ENCODE data around the gene PNPLA5.

The PNPLA5 gene

DNA sequence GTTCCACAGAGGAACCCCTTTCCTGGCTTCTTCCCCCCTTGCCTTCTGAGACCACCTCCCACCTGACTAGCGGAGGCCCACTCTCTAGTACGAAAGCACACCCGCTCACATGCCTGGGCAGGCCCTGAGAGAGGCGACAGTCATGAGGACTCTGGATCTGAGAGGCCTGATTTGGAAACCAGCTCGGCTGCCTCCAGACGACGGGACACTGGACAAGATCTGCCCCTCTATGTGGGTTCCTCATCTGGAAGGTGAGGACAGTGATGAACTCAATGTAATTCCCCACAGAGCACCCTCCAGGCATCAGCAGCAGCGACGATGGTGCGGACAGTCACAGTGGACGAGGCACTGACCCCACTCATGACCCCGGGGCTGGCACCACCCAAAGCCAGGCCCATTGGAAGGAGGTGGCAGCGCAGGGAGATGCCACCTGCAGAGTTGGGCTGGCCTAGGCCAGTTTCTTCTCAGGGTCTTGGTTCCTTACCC lies 37.0 kb downstream of the PNPLA5 start:
- no peak for DNase-seq (ENCODE audit: low read depth, low spot score)

DNA sequence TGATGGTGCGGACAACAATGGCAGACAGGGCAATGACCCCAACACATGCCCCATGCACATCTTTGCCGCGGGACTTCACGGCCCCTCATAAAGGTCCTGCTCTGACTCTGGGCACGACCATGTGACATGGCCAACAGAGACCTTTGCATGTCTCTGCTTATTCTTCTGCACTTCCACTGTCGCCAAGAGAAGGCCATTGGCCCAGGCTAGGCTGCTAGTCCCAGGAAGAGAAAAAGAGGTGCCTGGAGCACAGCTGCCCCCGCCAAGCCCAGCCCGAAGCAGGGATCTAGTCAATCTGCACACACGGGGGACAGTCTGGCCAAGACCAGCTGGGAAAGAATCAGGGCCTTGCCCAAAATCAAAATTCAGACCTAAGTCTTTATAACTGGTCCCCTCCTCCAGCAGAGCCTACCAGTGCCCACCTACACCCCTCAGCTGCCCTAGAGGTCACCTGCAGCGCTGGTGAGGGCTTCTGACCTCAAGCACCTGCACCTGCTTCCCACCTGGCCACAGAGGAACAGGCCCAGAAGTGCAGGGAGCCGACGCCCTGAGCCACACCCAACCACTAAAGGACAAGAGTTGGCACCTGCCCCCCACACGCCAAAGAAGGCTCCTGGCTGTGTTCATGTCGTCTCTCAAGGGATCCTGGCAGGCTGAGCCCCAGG lies 37.6 kb downstream of the PNPLA5 start:
- no peak for DNase-seq (ENCODE audit: low read depth, low spot score)

DNA sequence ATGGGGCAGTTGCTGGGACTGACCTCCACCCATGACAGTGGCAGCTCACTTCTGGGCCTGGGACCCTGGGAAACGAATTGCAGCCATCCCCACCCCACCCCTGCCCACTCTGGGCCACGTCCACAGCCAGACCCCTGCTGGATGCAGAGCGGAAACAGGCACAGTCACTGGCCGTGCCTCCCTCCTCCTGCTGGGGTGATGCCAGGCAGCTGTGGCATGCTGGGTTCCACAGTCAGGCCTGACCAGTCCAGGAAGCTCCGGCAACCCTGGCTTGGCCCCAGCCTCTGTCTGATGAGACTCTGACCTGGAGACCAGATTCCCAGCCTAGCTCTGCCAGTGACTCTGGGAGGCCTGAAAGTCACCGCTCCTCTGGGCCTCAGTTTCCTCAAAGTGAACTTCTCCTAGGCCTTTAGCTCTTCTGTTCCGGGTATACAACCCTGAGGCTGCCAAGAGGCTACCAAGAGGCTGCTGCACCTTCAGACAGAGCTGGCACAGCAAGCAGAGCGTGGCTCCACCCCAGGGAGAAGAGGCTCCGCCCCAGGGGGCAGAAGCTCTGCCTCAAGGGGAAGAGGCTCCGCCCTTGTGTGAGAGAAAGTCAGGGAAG lies 38.4 kb downstream of the PNPLA5 start:
- no peak for DNase-seq (ENCODE audit: low read depth, low spot score)

DNA sequence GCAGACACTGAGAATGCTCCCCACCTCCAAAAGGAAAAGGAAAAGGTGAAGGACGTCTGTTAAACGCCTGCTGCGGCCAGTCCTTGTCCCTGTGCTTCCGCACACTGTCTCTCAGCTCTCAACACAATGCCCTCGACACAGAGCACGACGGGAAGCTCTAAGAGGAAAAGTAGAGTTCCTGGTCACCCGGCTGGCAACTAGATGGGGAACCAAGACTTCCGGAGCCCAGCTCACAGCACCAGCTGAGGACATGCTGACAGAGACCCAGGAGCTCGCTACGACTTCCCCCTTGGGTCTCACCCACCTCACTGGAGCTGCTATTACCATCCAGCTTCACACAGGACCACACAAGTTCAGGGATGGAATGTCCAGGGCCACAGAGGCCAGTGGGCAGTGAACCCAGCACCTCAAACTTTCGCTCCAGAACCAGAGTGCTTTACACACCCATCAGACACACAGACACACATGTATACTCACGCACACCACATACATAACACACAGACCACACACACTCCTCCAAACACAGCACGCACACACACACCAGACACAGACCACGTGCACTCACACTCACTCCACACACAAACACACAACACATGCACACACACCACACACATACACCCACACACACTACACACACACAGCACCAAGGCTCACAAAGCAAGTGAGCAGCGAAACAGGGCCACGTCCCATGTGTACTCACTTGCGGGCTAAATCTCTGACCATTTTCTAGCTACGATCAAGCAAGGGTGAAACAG lies 39.1 kb downstream of the PNPLA5 start:
- DNase-seq (ENCODE audit: low read depth, low spot score) = no peak

DNA sequence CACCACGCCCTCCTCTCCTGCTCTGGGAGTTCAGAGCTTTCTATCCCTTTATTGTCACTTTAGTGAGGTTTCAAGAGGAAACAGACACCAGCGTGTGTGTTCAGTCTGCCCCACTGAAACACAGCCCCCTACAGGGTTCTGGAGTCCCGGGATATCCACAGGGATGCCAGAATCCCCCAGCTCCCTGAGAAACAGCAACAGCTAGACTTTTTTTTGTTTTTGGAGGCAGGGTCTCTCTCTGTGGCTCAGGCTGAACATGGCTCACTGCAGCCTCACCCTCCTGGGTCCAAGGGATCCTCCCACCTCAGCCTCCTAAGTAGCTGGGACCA lies 39.9 kb downstream of the PNPLA5 start:
- DNase-seq (ENCODE audit: low read depth, low spot score) = no peak

DNA sequence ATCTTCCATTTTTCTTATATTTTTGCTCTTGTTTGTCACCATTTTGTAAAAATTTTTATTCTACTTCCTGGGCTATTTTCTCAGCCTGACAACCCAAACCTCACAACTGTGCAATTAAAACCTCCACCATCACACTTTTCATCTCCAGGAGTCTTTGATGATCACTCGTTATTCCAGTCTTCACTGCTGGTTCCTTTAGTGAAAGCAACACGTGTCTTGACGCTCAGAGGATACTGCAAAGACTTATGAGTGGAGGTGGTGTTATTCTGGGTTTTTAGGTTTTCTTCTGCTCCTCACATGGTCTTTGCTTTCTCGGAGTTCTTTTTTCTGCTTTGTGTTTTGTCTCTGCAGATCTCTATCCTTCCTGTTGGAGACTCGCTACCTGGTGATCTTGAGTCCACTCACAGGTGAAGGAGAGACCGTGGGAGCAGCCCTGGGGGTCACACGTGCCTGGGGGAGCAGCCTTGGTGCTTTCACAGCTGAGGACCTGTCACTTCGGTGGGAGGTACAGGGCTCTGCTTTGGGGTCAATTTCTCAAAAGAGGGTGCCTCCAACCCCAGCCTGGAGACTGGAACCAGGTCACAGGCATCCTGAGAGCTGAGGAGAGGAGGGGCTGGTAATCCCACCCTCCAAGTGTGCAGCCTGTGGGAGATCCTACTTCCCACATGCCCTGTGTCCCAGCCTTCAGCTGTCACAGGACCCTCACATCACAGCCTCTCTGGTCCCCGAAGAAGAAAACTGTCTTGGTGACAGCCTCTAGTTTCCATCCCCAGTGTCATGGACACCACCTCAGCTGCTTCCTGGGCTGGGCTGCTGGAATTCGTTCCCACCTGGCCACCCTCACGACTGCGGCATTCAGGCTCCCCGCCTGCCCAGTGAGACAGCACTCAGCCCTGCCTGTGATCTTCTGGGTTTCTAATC lies 40.5 kb downstream of the PNPLA5 start:
- DNase-seq (ENCODE audit: low read depth, low spot score) = no peak

DNA sequence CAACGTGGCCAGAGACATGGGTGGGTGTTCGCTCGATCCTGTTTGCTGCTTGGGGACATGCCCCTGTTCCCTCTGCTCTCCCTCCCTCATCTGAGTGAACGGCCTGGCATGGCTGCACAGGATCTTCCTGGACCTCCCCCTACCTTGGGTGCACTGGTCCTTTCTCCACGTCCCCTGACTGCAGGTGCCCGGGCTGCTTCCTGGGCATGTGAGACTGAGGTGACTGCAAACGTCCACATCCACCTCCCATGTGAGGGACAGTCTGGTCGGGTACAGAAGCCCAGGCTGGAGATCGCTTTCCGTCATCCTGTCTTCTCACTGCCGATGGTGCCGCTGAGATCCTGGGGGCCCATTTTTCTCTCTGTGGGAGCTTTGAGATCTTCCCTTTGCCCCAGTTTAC lies 41.3 kb downstream of the PNPLA5 start:
- no peak for DNase-seq (ENCODE audit: low read depth, low spot score)

DNA sequence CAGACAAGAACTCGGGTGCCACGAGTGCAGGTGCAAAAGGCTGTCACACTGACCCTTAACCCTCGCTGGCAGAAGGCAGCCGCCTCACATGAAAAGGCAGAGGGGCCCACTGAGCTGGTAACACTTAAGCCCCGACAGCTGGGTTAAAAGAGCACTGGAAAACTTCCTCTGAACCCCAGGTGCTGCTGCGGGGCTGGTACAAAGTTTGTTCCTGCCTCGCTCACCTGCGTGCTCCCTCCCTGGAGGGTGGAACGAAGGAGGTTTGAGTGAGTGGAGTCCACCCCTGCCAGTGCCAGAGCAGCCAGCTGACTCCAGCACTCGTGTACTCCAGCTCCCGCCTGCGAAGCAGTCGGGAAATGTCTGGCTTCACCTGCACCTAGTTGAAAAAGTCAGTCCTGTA lies 42.1 kb downstream of the PNPLA5 start:
- DNase-seq (ENCODE audit: low read depth, low spot score) = no peak

DNA sequence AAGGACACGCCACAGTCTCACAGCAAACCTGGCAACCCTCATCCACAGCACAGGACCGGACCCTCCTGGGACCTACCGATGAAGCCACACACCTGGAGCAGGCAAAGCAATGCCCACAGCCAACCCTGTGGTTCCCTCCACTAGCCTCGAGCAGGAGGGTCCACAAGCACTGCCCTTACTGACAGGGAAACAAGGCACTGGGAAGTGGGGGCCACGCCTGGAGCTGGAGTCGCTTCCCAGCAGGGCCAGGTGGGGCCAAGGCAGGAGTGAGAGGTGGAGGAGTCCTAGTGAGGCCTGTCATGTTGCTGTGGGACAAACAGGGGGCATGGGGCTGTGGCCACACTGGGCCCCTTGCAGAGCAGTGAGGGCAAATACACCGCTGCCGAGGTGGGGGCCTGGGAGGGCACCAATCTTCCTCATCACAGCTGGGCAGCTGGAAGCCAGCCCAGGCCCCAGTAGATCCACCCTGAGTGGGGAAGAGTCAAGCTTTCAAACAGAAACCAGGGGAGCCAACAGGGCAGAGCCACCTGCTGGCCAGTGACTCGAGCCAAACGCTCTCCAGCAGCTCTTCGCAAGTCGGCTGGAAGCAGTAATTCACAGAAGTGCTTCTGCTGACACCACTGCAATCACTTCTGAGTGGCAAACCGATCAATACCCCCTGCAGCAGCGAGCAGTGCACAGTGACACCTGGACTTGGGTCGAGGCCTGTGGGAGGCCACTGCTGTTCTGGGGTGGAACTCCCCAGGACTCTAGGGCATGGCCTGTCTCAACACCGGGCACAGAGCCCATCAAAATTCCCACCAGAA lies 43.2 kb downstream of the PNPLA5 start:
- DNase-seq (ENCODE audit: low read depth, low spot score) = no peak

DNA sequence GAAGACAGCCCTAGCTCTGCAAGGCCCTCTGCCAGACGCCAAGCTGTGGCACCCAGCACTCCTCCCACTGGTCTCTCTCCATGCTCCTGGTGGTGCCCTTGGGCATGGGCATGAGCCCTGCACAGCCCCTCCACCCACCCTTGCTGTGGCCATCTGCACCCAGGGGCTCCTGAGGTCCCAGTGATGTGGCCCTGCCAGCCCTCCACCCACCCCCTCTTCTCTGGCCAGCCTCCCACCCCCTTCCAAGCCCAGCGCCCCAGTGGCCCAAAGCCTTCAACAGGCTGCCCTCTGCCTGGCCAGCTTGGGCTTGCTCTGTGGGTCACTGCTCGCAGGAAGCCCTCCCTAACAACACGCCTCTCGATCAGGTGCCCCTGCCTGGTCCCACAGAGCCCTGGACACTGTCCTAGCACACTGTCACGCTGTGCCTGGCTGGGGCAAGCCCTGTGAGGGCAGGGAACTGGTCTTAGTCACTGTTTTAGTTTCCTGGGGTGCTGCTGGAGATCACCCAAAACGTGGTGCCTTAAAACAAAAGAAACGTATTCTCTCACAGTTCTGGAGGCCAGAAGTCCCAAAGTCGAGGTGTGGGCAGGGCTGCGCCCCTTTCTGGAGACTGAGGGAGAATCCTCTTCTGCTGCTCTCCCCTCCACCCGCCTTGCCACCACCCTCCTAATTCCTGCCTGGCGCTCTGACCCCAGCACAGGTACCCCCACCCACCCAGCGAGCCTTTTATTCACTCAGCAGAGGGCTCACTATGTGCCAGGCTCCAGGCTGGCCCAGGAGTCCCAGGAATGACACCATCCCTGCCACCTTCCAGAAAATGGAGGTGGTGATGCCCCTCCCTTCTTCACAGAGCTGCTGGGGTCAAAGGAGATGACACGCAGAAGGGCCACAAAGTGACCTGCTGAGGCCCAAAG lies 44.2 kb downstream of the PNPLA5 start:
- DNase-seq (ENCODE audit: low read depth, low spot score) = no peak

DNA sequence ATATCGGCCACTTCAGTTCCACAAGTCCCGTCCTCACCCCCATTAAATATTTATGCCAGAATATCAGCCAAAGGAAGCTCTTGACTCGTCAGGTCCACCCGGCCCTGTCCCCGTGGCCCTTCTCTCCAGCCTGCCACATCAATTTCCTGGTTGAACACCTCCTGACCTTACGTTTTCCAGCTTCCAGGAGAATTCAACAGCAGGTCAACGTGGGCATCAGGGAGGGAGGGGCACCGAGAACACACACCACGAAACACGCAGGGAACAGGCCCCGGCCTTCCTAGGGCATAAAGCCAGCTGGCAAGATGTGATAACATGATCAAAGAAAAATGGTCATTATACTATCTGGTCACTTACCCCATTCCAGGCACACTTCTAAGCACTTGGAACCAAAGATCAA lies 44.8 kb downstream of the PNPLA5 start:
- no peak for DNase-seq (ENCODE audit: low read depth, low spot score)

DNA sequence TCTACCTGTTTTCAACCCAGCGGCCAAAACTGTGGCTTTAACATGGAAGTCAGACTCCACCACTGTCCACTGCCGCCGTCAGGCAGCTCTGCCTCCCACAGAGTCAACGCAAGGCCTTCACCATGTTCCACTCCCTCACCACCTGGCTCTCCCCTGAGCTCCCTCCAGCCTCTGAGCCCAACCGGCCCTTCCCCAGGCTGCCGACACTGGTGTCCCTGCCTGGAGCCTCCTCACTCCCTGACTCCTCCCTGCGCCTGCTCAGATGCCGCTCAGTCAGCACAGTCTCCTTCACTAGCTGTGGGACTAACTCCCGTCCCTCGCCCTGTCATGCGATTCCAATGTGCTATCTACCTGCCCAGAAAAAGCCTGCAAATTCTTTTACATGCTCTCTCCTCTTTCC lies 45.8 kb downstream of the PNPLA5 start:
- no peak for DNase-seq (ENCODE audit: low read depth, low spot score)

DNA sequence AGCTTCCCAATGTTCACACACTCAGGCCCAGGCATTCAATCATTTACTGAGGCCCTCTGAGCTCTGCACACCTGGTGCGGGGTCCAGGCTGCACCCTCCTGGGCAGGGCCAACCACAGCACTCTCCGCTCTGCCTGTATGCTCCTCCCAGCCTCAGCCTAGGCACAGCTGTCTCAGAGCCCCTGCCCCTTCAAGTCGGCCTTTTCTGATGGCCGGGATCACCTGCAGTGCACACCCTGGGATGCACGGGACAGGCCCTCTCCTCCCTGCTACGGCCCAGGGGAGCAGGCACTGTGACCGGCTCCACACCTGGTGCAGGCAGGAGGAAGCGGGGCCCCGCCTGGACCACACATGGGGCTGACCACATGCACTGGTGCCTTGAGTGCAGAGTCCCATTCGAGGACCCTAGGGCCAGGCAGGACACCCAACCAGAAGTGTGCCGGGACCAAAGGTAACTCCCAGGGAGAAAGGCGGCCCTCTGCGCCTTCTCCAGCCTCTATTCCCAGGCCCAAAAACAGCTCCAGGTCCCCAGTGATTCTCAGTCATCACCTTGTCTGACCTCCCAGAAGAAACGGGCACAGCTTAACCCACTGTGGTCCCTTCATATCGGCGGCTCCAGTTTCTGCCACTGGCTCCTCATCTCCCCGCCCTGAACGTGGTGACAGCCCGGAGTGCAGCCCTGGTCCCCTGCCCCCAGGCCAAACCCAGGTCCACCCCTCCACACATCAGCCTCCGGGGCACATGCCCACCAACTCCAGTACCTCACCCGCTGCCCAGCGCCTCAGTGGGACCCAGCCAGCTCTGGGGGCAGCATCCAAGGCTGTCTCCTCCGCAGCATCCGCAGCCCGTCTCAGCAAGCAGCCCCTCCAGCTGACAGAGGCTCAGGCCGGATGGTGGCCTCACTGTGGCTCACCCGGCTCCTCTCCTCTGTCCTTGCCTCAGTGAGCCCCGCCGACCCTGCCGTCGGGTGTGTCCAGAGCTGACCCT lies 47.0 kb downstream of the PNPLA5 start:
- no peak for DNase-seq (ENCODE audit: low read depth, low spot score)

DNA sequence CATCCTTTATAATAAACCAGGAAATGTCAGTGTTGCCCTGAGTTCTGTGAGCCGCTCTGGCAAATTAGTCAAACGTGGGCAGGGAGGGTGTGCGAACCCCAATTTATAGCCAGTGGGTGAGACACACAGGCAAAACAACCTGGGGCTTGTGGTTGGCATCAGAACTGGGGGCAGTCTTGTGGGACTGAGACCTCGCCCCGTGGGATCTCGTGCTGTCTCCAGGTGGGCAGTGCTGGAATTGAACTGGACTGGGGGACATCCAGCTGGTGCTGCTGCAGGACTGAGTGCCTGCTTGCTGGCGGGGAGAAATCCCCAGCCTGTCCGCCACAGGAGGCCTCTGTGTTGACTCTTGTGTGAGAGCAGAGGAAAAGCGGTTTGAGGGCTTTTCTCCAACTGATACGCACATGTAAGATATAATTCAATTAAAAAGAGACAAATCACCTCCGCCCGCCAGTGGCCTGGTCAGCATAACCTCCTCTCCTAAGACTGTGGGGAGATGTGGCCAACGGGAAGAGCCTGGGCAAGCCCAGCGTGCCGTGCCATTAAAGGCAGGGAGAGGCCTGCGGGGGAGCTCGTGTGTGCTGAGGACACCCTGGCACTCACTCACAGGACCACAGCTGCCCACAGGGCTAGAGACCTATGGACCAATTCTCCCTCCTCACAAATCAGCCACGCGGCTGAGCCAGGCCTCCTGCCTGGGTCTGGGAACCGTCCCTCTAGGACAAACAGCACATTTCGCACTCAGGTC lies 47.9 kb downstream of the PNPLA5 start:
- no peak for DNase-seq (ENCODE audit: low read depth, low spot score)

DNA sequence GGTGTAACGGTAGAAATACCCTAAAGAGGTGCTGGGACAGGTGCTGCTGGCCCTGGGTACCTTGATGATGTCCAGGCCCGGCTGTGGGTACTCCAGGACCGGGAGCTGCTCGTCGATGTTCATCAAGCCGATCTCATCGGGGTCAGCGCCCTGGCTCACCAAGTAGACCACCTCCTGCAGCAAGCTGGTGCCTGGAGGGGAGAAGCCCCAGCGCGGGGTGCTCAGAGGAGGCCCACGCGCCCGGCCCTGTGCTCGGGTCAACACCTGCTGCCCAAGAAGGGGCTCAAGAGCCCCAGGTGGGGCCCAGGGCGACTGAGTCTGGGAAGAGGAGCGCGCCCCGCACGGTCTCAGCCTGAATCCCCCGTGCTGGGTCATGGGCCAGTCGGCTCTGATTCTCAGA lies 50.1 kb downstream of the PNPLA5 start:
- DNase-seq (ENCODE audit: low read depth, low spot score) = no peak

DNA sequence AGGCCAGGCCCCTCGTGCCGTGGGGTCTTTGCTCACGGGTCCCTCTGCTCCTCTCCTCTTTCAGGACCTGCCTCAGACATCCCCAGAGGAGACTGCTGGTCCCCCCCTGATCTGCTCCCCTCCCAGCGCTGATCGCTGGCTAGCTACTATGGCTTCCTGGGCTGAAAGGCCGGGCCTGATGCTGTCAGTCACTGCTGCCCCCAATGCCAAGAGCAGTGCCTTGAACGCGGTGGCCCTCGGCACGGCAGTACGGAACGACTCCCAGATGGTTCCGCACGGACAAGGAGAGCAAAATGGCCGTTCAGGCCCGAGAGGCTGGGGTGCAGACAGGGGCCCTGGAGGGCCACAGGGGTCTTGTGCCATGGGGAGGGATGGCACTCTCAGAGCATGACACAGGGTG lies 51.0 kb downstream of the PNPLA5 start:
- no peak for DNase-seq (ENCODE audit: low read depth, low spot score)

DNA sequence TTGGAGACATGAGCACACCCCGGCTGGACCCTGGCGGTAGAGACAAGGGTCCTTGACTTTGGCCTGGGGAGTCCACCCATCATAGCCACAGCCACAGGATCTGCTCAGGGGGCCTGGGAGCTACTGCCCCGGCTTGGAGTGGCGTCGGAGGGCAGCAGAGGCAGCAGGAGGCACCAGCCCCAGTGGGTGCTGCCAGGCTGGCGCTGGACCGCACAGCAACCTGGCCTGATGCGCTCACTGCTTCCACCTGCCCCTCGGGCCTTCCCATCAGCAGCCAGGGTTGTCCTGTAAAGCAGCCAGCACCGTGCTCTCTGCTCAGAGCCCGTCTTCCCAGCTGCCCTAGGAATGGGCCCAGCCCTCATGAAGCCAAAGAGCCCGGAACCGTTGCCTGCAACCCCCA lies 51.4 kb downstream of the PNPLA5 start:
- DNase-seq (ENCODE audit: low read depth, low spot score) = no peak

DNA sequence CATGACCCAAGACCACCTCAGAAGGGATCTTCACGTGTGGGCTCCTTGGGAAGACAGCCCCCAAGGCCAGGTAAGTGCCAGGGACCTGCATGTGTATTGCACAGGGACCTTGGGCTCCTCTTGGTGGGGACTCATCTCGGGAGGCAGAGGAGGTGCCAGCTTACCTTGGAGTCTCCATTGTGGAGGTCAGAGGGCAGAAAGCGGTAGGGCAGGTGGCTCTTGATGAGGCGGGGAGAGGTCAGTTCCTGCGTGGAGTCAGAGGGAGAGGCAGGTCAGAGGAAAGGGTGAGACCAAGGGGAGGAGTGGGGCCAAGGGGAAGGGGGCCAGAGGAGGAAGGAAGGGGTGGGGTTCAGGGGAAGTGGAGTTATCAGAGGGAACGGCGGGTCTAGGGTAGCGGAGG lies 52.0 kb downstream of the PNPLA5 start:
- no peak for DNase-seq (ENCODE audit: low read depth, low spot score)
